KOPT-K1 (cell line): ENCODE data around the gene PROX2.

Experiments used
- H3K27ac ChIP-seq: fragments of 200-600 bp; sonication (generic); 2 replicates; pipeline ENCODE4 v1.5.1; 2016; ENCODE audit warnings: antibody characterized with exemption, mild to moderate bottlenecking, low read depth, low read length; ENCODE audit not compliant: poor library complexity, severe bottlenecking
- H3K36me3 ChIP-seq: fragments of 200-600 bp; sonication (generic); 2 replicates; pipeline ENCODE4 v1.5.1; 2017; ENCODE audit warnings: antibody characterized with exemption, mild to moderate bottlenecking, low read length, moderate library complexity; ENCODE audit not compliant: insufficient read depth
- H3K9me3 ChIP-seq: fragments of 200-600 bp; sonication (generic); 2 replicates; pipeline ENCODE4 v1.5.1; 2017; ENCODE audit warnings: antibody characterized with exemption, low read length, mild to moderate bottlenecking; ENCODE audit not compliant: insufficient read depth, poor library complexity, severe bottlenecking

The PROX2 gene

DNA sequence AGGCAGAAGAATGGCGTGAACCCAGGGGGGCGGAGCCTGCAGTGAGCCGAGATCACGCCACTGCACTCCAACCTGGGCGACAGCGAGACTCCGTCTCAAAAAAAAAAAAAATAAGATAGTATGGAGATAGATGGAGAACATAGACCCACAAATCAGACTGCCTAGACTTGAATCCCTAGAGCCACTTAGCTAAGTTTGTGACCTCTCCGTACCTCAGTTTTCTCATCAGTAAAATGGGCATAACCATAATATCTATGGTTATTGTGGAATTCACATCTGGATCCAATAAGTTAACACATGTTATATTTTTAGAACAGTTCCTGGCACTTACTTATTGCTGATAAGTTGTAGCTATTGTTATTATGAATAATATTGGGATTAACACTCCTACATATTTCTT is 7.2 kb downstream of the PROX2 start:
- Histone ChIP-seq H3K9me3 (no peaks in the 10 kb centered on the region), H3K27ac (no peak overlapping the region), H3K36me3 (no peaks in the 10 kb centered on the region)

DNA sequence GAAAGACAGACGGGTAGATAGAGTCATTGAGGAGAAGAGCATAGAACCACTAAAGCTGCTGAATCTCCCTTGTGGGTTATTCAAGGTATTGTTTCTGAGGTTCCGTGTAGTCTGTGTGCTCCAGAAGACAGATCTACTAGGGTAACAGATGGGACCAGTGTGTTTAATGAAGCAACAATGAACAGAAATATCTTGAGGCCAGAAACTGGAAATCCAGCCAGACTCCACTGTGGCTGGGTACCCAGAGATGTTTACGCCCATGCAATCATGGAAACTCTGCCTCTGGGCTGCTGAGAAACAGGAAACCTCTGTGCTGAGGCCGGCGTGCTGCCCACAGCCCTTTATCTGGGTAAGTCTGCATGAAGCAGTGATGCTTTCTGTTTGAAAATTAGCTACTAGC is 8.3 kb downstream of the PROX2 start:
- no peaks in the 10 kb centered on the region for H3K36me3 ChIP-seq
- no peak overlapping the region for H3K27ac ChIP-seq
- H3K9me3 ChIP-seq, result no peaks in the 10 kb centered on the region

DNA sequence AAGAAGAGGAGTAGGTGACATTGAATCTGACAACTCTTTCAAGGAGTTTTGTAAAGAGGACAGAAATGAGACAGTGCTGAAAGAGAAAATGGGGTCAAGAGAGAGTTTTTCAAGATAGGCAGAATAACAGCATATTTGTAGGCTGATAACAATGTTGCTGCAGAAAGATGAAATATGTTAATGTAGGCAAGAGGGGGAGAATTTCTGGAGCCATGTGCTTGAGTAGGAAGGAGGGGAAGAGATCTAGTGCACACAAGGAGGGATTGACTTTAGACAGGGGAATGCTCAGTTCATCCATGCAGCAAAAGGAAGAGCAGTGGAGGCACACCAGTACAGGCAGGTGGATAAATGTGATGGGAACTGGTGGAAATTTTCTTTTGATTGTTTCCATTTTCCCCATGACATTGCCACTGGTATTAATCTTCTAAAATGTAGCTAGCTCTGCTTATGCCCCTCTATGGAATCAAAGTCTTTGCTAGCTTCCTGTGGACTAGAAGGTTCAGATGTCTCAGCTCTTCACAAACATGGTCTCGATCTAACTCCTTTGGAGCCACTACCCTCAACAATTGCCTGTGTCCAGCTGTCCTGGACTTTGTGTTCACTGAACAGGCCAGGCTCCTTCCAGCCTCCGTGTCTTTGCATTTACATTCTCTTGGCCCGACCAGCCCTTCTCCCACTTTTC is 9.1 kb downstream of the PROX2 start:
- Histone ChIP-seq H3K27ac (no peak overlapping the region), H3K9me3 (no peaks in the 10 kb centered on the region), H3K36me3 (no peaks in the 10 kb centered on the region)

DNA sequence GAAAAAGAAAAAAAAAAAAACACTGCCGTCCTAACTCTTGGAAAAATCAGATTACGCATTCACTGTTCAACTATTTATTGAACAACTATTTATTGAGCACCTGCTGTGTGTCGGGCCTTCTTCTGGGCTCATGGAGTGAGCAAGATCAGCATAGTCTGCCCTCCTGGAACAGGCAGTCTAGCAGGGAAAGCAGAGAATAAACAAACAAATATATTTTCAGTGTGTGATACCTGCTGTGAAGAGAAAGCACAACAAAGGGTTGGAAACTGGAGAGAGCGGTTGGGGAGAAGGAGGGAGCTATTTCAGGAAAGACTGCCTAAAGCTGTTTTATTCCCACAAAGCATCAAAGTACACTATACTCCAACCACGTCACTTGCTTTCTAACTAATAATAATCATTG is 10.8 kb downstream of the PROX2 start:
- H3K9me3 ChIP-seq, result no peaks in the 10 kb centered on the region
- H3K36me3 ChIP-seq, result no peaks in the 10 kb centered on the region
- H3K27ac ChIP-seq, result no peak overlapping the region

DNA sequence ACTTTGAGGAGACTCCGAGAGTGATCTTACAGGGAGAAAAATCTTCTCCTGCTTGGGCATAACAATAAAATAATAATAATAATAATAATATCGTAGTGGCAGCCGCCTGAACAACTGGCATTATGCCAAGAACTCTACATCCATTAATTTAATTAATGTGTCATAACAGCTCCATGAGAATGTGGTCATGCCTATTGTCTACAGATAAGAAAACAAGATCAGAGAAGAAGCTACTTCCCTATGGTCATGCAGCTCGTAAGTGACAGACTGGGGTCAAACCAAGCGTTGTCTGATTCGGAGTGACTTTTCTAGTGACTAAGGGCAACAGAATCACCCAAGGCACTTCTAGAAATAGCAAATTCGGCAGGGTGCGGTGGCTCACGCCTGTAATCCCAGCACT is 11.7 kb downstream of the PROX2 start:
- Histone ChIP-seq H3K36me3 (no peaks in the 10 kb centered on the region), H3K9me3 (no peaks in the 10 kb centered on the region), H3K27ac (no peak overlapping the region)

DNA sequence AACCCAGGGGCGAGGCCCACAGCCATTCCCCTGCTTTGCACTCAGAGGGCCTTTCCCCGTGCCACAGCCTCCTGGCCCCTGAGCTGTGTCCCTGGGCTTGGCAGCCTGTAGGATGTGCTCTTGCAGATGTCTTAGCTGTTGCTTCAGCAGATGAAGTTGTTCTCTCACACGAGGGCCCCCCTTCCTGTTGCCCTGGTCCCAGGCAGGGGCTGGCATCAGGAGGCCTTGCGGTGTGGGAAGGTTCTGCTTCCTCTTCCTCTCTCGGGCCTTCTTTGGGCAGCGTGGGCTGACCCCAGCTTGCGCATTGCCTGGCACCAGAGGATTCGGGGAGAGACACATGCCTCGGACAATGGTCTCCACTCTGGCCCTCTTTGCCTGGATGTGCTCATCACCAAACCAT is 12.7 kb downstream of the PROX2 start:
- Histone ChIP-seq H3K9me3 (no peaks in the 10 kb centered on the region), H3K36me3 (no peaks in the 10 kb centered on the region), H3K27ac (no peak overlapping the region)

DNA sequence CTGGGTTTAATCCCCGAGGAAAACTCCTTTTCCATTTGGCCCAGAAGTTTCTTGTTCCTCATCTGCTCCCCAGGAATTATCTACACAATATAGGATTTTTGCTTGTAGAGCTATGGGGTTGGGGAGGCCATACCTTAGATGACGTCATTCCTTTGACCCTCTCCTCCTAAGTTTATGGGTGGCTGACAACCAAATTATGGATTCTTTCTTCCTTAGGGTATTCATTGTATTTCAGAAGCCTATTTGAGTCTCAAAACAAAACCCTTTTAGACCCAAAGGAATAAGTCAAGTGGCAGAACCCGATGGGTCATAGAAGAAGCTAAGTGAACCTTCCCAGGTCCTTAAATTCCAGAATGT is 14.2 kb downstream of the PROX2 start:
- Histone ChIP-seq H3K36me3 (no peaks in the 10 kb centered on the region), H3K27ac (no peak overlapping the region), H3K9me3 (no peaks in the 10 kb centered on the region)

DNA sequence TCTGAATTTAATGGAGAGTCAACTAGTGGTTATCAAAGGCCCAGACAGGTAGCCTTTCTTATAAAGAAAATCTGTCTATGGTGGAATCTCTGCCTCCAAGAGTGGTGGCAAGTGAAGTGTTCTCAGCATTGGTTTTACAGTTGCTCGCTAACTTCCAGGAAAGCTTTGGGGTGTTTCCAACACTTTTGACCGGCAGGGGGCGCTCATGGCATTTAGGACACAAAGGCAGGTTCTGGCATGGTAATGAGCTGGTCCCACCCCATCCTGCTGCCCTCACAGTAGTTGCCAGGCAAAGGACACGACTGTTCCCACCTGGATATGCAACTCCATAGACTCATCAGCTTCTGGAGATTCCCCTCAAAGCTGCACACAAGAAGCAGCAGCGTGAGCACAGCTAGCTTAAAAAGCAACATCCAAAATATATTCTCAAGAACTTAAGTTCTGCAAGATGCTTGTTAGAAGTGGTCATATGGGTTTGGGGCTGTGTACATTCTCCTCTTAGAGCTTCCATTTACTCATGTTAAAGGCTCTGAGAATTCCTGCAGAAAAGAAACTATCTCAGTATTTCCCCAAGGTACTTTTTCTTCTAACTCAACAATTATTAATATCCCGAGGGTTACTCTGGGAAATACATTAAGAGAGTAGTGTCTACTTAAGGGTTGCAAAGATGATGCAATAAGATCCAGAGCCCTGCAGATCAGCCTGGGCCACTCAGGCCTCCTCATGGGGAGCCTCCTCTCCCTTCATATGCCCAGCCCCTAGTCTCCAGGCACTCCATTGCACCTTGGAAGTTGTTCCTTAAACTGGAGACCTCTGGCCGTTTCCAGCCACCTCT is 14.8 kb downstream of the PROX2 start:
- no peak overlapping the region for H3K27ac ChIP-seq
- H3K36me3 ChIP-seq, result no peaks in the 10 kb centered on the region
- H3K9me3 ChIP-seq, result no peaks in the 10 kb centered on the region

DNA sequence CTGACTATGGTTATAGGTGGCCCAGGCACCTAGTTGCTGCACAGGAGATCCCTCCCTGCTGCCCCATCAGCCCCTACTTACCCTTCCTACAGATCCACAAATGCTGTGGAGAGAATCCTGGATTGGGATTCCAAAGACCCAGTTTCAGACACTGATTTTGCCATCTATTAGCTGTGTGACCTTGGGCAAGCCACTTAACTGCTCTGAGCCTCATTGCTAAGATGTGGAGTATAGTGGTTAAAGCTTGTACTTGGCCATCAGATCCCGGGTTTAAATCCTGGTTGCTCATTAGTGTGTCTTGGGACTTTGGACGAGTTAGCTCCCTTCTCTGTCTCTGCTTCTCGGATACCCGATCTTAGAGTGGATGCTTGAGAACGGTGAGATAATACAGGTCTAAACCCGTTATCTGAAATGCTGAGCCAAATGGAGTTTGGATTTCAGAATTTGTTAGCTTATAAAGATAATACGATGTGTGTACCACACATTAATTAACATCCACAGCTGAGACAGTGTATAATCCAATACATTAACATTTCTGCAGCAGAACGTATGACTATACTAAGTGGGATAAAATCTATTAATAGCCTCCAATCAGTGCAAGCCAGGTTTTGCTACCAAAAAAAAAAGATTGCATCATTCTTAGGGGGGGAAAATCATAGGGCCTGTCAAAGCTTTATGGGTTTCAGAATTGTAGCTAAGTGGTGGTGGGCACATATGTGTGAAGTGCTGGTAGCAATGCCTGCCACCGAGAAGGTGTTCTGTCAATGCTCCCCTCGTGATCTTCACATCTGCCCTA is 16.0 kb downstream of the PROX2 start:
- H3K9me3 ChIP-seq, result no peaks in the 10 kb centered on the region
- no peak overlapping the region for H3K27ac ChIP-seq
- H3K36me3 ChIP-seq, result peaks cover 5% of the 10 kb centered on the region; the same call in 1 of the 2 replicates

DNA sequence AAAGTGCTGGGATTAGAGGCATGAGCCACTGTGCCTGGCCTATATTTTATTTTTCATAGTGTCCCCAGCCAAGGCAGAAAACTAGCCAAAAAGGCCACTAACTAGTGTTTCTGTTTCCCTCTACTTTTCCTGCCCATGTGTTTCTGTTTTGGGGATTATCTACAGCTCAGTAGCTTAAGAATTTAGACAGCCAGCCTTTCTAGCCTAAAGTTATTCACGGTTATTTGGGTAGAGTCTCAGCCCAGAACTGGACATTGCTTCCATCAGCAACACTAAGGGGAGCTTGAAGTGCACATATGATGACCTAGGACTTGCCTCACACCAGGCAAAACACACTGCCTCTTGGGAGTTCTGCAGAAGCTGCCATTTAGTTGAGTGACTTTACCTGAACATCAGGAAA is 17.9 kb downstream of the PROX2 start:
- Histone ChIP-seq H3K27ac (no peak overlapping the region), H3K9me3 (no peaks in the 10 kb centered on the region), H3K36me3 (peaks cover 5% of the 10 kb centered on the region; the same call in 1 of the 2 replicates)

DNA sequence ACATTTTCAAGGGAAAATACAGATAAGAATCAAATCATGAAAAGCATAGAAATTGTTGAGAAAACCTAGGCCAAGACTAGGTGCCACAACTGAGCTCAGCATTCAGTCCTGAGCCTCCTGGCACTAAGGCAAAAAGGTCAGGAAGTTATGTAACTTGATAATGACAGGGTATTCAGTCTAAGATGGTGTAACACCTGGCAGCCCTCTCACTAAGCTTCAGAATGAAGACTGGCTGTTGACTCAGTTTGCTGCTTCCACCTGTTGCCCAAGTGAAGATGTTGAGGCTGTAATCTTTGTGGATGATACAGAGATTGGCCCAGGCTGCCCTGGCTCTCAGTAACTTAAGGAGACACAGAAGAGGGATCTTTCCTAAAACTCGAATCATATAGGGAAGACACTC is 19.6 kb downstream of the PROX2 start:
- Histone ChIP-seq H3K36me3 (peaks cover 5% of the 10 kb centered on the region; the same call in 1 of the 2 replicates), H3K9me3 (no peaks in the 10 kb centered on the region), H3K27ac (no peak overlapping the region)

DNA sequence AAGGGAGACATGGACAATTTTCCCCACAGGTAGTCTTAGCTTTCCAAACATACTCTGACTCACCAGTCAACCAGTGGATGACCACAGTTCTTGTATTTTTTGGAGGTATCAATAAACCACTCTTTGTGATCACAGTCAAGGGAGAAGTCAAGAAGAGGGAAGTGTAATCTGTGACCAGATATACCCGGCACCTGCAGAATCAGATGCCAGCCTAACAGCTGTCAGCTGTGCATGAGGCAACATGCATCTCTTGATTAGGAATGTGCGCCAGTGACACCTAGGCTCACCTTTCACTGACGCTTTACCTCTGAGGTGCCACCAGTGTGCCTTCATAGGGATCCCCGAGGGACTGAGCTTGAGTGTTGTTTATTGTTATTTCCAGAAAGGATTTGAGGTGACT is 20.0 kb downstream of the PROX2 start:
- peaks cover 5% of the 10 kb centered on the region; the same call in 1 of the 2 replicates for H3K36me3 ChIP-seq
- no peaks in the 10 kb centered on the region for H3K9me3 ChIP-seq
- no peak overlapping the region for H3K27ac ChIP-seq

DNA sequence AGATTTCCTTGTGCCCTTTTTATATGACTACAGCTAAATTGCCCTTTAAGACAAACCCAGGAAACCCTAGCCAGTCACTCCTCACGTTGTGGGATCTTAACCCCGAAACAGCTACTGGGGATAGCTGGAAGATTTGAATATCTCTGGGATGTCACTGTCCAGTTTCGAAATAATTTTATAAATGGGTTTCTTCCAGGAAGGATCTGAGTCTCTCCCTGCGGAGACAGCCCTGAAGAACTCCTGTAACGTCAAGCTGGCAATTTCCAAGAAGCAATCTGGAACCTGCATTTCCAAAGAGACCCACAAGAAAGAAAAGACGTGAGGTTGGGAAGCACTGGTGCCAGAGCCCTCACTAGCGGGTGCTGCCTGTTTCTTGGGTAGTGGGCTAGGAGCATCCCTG is 20.9 kb downstream of the PROX2 start:
- H3K27ac ChIP-seq, result no peak overlapping the region
- H3K36me3 ChIP-seq, result peaks cover 5% of the 10 kb centered on the region; the same call in 1 of the 2 replicates
- H3K9me3 ChIP-seq, result no peaks in the 10 kb centered on the region

DNA sequence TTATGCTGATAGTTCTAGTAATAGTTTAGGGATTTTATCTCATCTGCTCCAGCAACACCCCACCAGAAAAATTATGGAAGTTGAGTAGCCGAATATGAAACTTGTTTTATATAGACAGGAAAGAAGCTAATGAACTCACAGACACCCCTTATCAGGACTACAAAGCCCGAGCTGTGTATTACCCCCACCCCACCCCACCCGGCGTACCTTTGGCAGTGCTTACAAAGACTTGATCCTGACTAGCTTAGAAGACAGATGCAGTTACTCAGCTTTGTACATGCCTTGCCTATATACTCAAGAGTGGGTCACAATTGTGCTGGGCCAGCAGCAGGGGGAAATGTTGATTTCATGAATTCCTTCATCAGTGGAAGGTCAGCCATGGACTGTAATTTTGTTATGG is 22.4 kb downstream of the PROX2 start:
- Histone ChIP-seq H3K36me3 (peaks cover 5% of the 10 kb centered on the region; the same call in 1 of the 2 replicates), H3K27ac (no peak overlapping the region), H3K9me3 (no peaks in the 10 kb centered on the region)

DNA sequence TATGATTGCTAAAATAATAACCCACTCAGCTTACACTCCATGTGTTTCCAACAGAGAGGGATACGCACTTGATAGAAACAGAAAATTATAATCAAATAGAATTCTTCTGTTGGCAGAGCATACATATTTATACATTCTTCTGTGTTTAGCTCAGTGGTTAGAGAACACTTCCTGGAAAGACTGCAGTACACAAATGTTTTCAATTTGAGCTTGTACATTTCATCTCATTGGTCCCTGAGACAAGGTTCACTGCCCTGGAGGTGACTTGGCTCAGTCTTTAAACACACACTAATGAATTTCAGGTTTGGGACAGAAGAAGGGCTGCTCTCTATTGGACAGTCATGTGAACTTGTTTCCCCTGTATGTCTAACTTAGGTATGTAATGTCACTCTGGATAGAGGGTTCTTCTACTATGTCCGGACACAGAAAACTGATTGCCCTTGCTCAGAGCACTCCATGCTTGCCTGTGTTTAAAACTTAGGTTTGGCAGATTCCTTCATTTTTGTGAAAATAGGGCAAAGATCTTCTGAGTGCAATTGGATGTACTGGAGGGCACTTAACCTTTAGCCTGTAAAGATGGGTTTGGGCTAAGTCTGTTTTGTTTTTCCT is 22.9 kb downstream of the PROX2 start:
- peaks cover 5% of the 10 kb centered on the region; the same call in 1 of the 2 replicates for H3K36me3 ChIP-seq
- no peak overlapping the region for H3K27ac ChIP-seq
- no peaks in the 10 kb centered on the region for H3K9me3 ChIP-seq
